HepG2 (cell line): ENCODE results near the gene LRTM2. TPM values are rescaled to one million over a fixed set of nuclear protein-coding genes. Genes with fewer than 3 reads are reported as not detected.

Source experiments
- FOXO1 ChIP-seq: sonication (generic); formaldehyde crosslinking; IDR thresholded peaks from 2 replicates; pipeline ENCODE4 v1.4.0; 2020; ENCODE audit warnings: missing genetic modification reagents
- MAX ChIP-seq: IDR thresholded peaks from 2 replicates; pipeline ENCODE4 v1.6.1; 2012; ENCODE audit warnings: inconsistent platforms
- MTA1 ChIP-seq: sonication (generic); formaldehyde crosslinking; IDR thresholded peaks from 2 replicates; pipeline ENCODE4 v1.4.0; 2020; ENCODE audit warnings: missing genetic modification reagents, mild to moderate bottlenecking, borderline replicate concordance
- NR2C2 ChIP-seq: sonication (generic); formaldehyde crosslinking; IDR thresholded peaks from 2 replicates; pipeline ENCODE4 v1.4.0; 2020; ENCODE audit warnings: missing genetic modification reagents, mild to moderate bottlenecking, moderate library complexity, borderline replicate concordance
- POLR2A ChIP-seq, 2 experiments: IDR thresholded peaks; 2 replicates each; pipeline ENCODE4 v1.6.1; 2011; ENCODE audit warnings: low read depth in 2 of 2, low read length in 2 of 2, mild to moderate bottlenecking in 1 of 2, moderate library complexity in 1 of 2; ENCODE audit not compliant: insufficient read depth in 1 of 2
- SAFB2 ChIP-seq: sonication (generic); formaldehyde crosslinking; IDR thresholded peaks from 2 replicates; pipeline ENCODE4 v1.5.1; 2020; ENCODE audit warnings: missing genetic modification reagents, low read depth, mild to moderate bottlenecking, borderline replicate concordance
- SP4 ChIP-seq: sonication (generic); formaldehyde crosslinking; IDR thresholded peaks from 2 replicates; pipeline ENCODE4 v1.8.1; 2023; ENCODE audit warnings: mild to moderate bottlenecking, missing genetic modification reagents
- SP5 ChIP-seq: IDR thresholded peaks from 2 replicates; pipeline ENCODE4 v1.6.1; 2016; ENCODE audit warnings: low read depth, borderline replicate concordance
- SPEN ChIP-seq: sonication (generic); formaldehyde crosslinking; IDR thresholded peaks from 2 replicates; pipeline ENCODE4 v1.5.1; 2020; ENCODE audit warnings: low read depth, mild to moderate bottlenecking, missing genetic modification reagents
- TARDBP ChIP-seq: sonication (generic); formaldehyde crosslinking; IDR thresholded peaks from 2 replicates; pipeline ENCODE4 v1.8.0; 2022; ENCODE audit warnings: mild to moderate bottlenecking, missing genetic modification reagents
- TBL1XR1 ChIP-seq: fragments of 150-350 bp; IDR thresholded peaks from 2 replicates; pipeline ENCODE4 v1.6.1; 2014; ENCODE audit warnings: borderline replicate concordance, low read length; ENCODE audit not compliant: partially characterized antibody
- TOPORS ChIP-seq: sonication (generic); formaldehyde crosslinking; IDR thresholded peaks from 2 replicates; pipeline ENCODE4 v1.8.0; 2023; ENCODE audit warnings: mild to moderate bottlenecking, missing genetic modification reagents
- ZNF143 ChIP-seq: sonication (generic); formaldehyde crosslinking; IDR thresholded peaks from 2 replicates; pipeline ENCODE4 v1.4.0; 2020; ENCODE audit warnings: missing genetic modification reagents
- ZNF224 ChIP-seq: sonication (generic); formaldehyde crosslinking; IDR thresholded peaks from 2 replicates; pipeline ENCODE4 v1.5.0; 2020; ENCODE audit warnings: mild to moderate bottlenecking, missing genetic modification reagents
- ZNF484 ChIP-seq: sonication (generic); formaldehyde crosslinking; IDR thresholded peaks from 2 replicates; pipeline ENCODE4 v1.5.1; 2020; ENCODE audit warnings: mild to moderate bottlenecking, low read depth, missing genetic modification reagents, borderline replicate concordance
- ZNF513 ChIP-seq: sonication (generic); formaldehyde crosslinking; conservative IDR thresholded peaks from 2 replicates; pipeline ENCODE4 v1.5.0; 2020; ENCODE audit warnings: missing genetic modification reagents
- ZNF556 ChIP-seq: sonication (generic); formaldehyde crosslinking; IDR thresholded peaks from 2 replicates; pipeline ENCODE4 v1.4.0; 2020; ENCODE audit warnings: mild to moderate bottlenecking, missing genetic modification reagents, borderline replicate concordance
- ZNF687 ChIP-seq: sonication (generic); formaldehyde crosslinking; IDR thresholded peaks from 2 replicates; pipeline ENCODE4 v1.5.1; 2020; ENCODE audit warnings: mild to moderate bottlenecking, missing genetic modification reagents, moderate library complexity
- ZSCAN12 ChIP-seq: sonication (generic); formaldehyde crosslinking; IDR thresholded peaks from 2 replicates; pipeline ENCODE4 v1.9.0; 2021; ENCODE audit warnings: mild to moderate bottlenecking, missing genetic modification reagents
- ZSCAN29 ChIP-seq: sonication (generic); formaldehyde crosslinking; conservative IDR thresholded peaks from 2 replicates; pipeline ENCODE4 v1.4.0; 2020; ENCODE audit warnings: mild to moderate bottlenecking, missing genetic modification reagents
- ZSCAN9 ChIP-seq: IDR thresholded peaks from 2 replicates; pipeline ENCODE4 v1.6.1; 2016; ENCODE audit warnings: borderline replicate concordance
- polyA plus RNA-seq, 8 experiments: library from polyadenylated mRNA; depleted of rRNA in 3 of 8; stranded (reverse) in 7 of 8; unstranded in 1 of 8; fragments of >200 nt; fragmentation: Illumina TruSeq in 4 of 8; extraction: Trizol in 4 of 8; gene quantifications; 2 replicates each; pipeline versions ENCODE4 v1.2.1 to v1.2.3, GENCODE V29; 2011 to 2016; ENCODE audit warnings: low read depth in 4 of 8, missing spikeins in 1 of 8, mixed read lengths in 1 of 8; ENCODE audit not compliant: insufficient read depth in 1 of 8
- total RNA-seq, 5 experiments: library from RNA; depleted of rRNA; stranded (reverse); fragments of >200 nt; fragmentation: Illumina TruSeq; extraction: Trizol; gene quantifications; 2 replicates each; pipeline ENCODE4 v1.2.3, GENCODE V29; 2016; ENCODE audit warnings: low read depth in 1 of 5
- TF ChIP-seq, protein P1 (sequence below): sonication (generic); formaldehyde crosslinking; conservative IDR thresholded peaks from 2 replicates; pipeline ENCODE4 v1.8.0; 2022; ENCODE audit warnings: mild to moderate bottlenecking, moderate library complexity, missing genetic modification reagents

LRTM2 gene
- total and polyA plus RNA-seq, 2 of the 13 experiments (the other 11 are each of a cell fraction or from before 2014, with no cell fraction given): 0.09 TPM; not detected in 1

DNA sequence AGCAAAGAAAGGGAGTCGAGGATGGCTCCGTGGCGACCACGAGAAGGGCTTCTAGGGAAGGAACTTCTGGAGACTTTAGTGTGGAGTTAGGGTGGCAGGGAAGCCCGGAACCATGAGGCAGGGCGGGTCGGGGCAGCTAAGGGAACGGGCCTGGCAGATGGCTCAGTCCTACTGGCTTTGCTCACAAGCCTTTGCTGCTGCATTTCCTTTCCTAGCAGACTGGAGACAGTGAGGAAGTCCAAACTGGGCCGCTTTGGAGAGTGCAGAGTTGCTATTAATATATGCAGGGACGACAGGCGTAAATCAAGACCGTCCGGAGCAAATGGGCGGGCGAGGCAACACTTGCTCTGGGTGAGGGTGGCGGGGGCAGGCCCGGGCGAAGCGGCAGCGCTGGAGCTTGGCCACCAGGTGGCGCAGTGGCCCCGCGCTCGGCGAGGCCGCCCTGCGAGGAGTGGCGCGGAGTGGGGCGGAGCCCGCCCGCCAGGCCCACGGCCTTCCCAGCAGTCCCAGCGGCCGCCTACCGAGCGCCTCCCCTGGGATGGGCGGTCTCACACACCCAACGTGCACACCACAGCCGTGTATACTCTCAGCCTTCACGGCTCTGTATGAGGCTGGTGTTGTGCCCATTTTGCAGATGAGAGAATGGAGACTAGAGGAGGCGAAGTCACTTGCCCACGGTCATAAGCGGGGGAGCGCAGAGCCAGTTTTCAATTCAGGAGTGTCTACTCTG, 24.4 kb upstream of the LRTM2 start (continued):
- peak; percentile 70; the same call in 1 of the 2 replicates for TF ChIP-seq SP4 (CRISPR knock-in tag)
- no peak for TF ChIP-seq ZSCAN12 (CRISPR knock-in tag)
- peak; percentile 73; the same call in 1 of the 2 replicates for TF ChIP-seq ZSCAN29 (CRISPR knock-in tag)
- TF ChIP-seq ZNF556 (CRISPR knock-in tag): peak; percentile 86; the same call in 1 of the 2 replicates
- peak; percentile 74; the same call in 1 of the 2 replicates for TF ChIP-seq MAX
- peak; percentile 77; the same call in 1 of the 2 replicates for TF ChIP-seq MTA1
- 0 out of 2 replicates have a peak, but pooled peaks have one; percentile 47 for TF ChIP-seq TOPORS
- TF ChIP-seq ZNF687 (CRISPR knock-in tag): peak; percentile 86
- TF ChIP-seq SPEN (CRISPR knock-in tag): peak; percentile 81
- TF ChIP-seq TBL1XR1: no peak
- TF ChIP-seq TARDBP (CRISPR knock-in tag): peak; percentile 78
- peak; percentile 24; the same call in 1 of the 2 replicates for TF ChIP-seq ZSCAN9 (CRISPR knock-in tag)
- TF ChIP-seq SP5 (CRISPR knock-in tag): peak; percentile 75; the same call in 1 of the 2 replicates
- no peak for TF ChIP-seq ZNF484 (CRISPR knock-in tag)
- peak; percentile 48 for TF ChIP-seq NR2C2 (CRISPR knock-in tag)
- 0 out of 2 replicates have a peak, but pooled peaks have one; percentile 28 for TF ChIP-seq ZNF513 (CRISPR knock-in tag)
- peak; percentile 88 for TF ChIP-seq ZNF143 (CRISPR knock-in tag)
- peak; percentile 62 for TF ChIP-seq SAFB2 (CRISPR knock-in tag)
- TF ChIP-seq FOXO1 (CRISPR knock-in tag): peak; percentile 50; the same call in 1 of the 2 replicates
- TF ChIP-seq POLR2A (IDR thresholded peaks at IDR 0.05; ENCODE audit: insufficient read depth in 1 of 2, low read depth in 2 of 2, low read length in 2 of 2): peak in 1 of 2 experiments; percentile 59; a peak in 2 of 4 replicates
- TF ChIP-seq, protein P1, sequence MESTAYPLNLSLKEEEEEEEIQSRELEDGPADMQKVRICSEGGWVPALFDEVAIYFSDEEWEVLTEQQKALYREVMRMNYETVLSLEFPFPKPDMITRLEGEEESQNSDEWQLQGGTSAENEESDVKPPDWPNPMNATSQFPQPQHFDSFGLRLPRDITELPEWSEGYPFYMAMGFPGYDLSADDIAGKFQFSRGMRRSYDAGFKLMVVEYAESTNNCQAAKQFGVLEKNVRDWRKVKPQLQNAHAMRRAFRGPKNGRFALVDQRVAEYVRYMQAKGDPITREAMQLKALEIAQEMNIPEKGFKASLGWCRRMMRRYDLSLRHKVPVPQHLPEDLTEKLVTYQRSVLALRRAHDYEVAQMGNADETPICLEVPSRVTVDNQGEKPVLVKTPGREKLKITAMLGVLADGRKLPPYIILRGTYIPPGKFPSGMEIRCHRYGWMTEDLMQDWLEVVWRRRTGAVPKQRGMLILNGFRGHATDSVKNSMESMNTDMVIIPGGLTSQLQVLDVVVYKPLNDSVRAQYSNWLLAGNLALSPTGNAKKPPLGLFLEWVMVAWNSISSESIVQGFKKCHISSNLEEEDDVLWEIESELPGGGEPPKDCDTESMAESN (CRISPR knock-in tag): peak; percentile 90
- 0 out of 2 replicates have a peak, but pooled peaks have one; percentile 75 for TF ChIP-seq ZNF224 (CRISPR knock-in tag)
